Stimulated activated CD8-positive, alpha-beta memory T cell treated with anti-CD3 and anti-CD28 coated beads, Interleukin-7, amount 100 ng/mL, for 4 hours (primary cell): Measurements from ENCODE around the gene SIRT7.
"Not testable (repeated sequence)": the region's sequence is repeated elsewhere in the genome, so short reads cannot be mapped to it uniquely, and the experiment has no call there.

ENCODE experiments used
- DNase-seq, 2 donors: peaks; one replicate each; pipeline ENCODE4 v3.0.0-alpha.2; 2020; ENCODE audit warnings: low read depth in 2 of 2

Gene SIRT7

DNA sequence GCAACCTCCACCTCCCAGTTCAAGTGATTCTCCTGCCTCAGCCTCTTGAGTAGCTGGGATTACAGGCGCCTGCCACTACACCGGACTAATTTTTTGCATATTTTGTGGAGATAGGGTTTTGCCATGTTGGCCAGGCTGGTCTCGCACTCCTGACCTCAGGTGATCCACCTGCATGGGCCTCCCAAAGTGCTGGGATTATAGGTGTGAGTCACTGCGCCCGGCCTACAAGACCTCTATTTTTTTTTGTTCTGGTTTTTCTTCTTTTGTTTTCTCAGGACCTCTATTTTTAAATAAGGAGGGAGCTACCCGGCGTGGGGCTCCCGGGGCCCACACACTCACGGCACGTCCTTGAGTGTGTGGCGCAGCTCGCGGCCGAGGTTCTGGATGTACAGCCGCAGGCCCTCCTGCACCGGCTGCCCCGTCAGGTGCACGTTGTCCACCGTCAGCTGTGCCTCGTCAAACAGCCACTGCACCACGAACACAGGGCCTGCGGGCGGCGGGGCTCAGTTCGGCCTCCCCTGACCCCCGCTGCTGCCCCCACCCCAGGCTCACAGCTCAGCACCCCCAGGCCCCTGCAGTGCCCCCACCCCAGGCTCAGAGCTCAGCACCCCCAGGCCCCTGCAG, 37.2 kb upstream of the SIRT7 start:
- DNase-seq: no peak

- no peak for DNase-seq
Measured at GRCh38 chr17:81954131-81955057, 36.4 kb upstream of the SIRT7 start.

GRCh38 chr17:81953443-81953842, 35.5 kb upstream of the SIRT7 start:
- not testable (repeated sequence) for DNase-seq

GRCh38 chr17:81952792-81953228, 34.8 kb upstream of the SIRT7 start:
- no peak for DNase-seq

GRCh38 chr17:81951785-81952684, 34.1 kb upstream of the SIRT7 start:
- no peak for DNase-seq

DNA sequence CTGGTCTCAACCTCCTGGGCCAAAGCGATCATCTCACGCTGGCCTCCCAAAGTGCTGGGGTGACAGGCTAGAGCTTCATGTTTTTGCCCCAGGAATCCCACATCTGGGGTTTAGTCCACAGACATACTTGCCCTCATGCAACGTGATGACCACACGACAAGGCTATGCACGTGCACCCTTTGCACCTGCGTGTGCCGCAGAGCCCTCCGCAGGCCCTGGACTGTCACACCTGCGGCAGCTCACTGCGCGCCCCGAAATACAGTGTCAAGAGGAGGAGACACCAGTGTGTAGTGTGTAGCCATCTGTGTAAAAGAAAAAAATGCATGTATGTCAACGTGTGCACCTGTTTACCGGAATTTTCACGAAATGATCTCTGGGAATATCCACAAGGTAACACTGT, 32.5 kb upstream of the SIRT7 start:
- DNase-seq: no peak

DNA sequence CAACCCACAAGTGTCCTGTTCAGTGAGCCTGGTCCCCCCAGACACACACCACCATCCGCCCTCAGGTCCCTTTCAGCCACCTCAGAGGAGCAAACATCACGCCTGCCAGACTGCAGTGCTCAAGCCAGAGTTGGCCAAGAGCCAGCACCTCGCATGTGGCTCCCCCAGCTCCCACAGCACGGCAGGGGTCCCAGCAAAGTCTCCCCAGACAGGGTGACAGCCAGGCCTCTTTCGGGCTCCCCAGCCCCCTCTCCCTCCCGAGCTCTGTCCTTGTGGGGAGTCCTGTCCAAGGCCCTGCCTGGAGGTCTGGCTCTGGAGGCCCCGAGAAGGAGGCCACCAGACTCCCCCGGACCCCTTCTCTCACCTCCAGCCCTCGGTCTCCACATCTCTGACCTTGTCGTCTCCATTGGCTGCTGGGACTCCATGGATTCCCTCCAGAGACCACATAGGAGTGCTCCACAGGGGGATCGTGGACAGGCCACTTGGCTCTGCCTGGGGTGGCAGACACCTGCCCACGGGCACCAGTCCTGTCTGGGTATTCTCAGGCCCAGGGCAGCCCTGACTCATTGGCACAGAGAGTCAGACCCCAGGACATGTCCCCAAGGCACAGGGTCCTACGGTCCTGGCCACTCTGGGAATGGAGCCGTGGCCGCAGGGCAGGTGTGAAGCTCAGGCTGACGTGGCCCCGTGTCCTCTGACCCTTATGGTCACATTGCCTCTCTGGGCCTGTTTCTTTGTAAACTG, 30.8 kb upstream of the SIRT7 start:
- no peak for DNase-seq

- DNase-seq: no peak
Measured at GRCh38 chr17:81947189-81947588, 29.2 kb upstream of the SIRT7 start, which contains the start of gene MYADML2. TSS of gene MYADML2 (minus strand) at chr17:81947233. CDS start at chr17:81941741, 5,492 bp downstream.

DNA sequence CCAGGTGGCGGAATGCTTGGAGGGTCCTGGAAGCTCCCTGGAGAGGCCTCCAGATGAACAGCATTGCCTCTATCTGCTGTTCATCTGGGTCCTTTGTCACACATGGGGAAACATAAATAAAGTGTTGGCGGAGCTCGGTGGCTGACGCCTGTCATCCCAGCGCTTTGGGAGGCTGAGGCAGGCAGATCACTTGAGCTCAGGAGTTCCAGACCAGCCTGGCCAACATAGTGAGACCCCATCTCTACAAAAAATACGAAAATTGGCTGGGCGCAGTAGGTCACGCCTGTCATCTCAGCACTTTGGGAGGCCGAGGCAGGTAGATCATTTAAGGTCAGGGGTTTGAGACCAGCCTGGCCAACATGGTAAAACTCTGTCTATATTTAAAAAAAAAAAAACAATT, 26.9 kb upstream of the SIRT7 start:
- no peak for DNase-seq

GRCh38 chr17:81942167-81942553, 24.2 kb upstream of the SIRT7 start:
- DNase-seq: no peak

DNA sequence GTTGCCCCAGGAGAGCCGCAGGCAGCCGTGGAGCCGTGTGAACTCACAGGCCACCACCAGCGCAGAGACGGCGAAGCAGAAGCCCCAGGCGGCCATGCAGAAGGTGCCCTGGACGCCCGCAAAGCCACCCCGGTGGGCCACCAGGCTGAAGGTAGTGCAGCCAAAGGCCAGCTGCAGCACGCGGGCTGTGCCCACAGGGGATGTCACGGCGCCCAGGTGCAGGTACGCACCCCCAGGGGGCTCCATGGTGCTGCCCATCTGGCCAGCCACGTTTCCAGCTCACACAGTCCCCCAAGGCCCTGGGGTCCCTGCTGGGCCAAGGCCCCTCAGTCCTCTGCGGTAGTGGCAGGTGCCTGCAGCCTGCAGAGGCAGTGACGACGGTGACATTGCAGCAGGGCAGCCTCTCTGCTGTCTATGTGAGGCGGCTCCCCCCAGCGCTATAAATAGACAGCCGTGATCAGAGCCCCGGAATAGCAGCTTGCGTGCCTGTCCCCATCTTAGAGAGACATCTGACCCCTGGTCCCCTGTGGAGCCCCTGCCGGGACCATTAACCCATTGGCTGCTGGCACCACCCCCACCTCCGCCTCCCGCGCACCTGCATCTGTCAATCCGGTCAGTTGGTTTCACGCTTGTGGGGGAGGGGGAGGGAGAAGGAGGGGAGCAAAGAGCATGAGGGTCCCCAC, 23.6 kb upstream of the SIRT7 start:
- no peak for DNase-seq

GRCh38 chr17:81940538-81941483, 22.8 kb upstream of the SIRT7 start:
- no peak for DNase-seq

DNA sequence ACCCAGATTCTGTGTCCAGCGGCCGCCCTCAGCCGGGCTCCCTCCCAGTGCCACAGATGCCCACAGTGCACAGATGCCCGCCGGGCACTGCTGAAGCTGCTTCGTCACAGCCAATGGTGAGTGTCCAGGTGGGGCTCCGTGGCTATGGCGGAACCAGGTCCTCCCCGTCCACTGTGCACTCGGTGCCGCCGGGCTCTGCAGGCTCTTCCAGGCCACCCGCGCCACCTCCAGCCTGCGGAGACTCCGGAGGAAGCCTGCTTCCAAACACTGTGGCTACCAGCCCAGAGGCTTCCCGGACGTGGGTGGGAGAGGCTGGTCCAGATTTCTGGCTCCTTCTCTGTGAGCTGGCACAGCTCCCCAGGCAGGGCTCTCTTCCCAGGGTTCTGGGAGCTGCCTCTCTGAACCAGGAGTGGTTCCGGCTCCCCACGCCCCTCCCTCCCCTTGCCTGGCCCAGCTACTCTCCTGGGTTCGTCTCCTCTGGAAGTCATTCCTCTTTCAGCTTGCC, 22.0 kb upstream of the SIRT7 start:
- DNase-seq: no peak

GRCh38 chr17:81939218-81939617, 21.2 kb upstream of the SIRT7 start:
- DNase-seq: no peak

DNA sequence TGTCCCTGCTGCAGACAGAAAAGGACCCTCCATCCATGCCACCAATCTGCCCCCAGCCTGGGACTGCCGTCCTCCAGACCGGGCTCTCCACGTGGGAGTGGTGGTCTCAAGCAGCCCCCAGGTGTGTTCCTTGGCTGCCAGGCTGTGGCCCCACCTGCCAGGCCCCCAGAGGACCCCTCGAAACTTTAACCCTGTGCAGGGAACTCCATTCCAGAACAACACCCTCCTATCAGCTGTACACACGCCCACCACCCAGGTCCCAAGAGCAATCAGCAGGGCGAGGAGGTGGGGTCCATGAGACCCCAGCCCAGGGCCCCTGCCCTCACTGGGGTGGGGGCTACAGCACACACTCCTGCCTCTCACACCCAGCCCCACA, 17.7 kb upstream of the SIRT7 start:
- DNase-seq: no peak

- no peak for DNase-seq
Measured at GRCh38 chr17:81934850-81935708, 17.1 kb upstream of the SIRT7 start.

- no peak for DNase-seq
Measured at GRCh38 chr17:81934098-81934757, 16.3 kb upstream of the SIRT7 start.

GRCh38 chr17:81933178-81933699, 15.3 kb upstream of the SIRT7 start:
- no peak for DNase-seq
